AG08395 (cell line): Measurements from ENCODE around the gene CST9.
"Not testable (repeated sequence)": the region's sequence is repeated elsewhere in the genome, so short reads cannot be mapped to it uniquely, and the experiment has no call there.

Experiments used
- DNase-seq: peaks from one replicate; pipeline ENCODE4 v3.0.0; 2012; ENCODE audit warnings: mixed read lengths, low spot score

CST9 gene

DNA sequence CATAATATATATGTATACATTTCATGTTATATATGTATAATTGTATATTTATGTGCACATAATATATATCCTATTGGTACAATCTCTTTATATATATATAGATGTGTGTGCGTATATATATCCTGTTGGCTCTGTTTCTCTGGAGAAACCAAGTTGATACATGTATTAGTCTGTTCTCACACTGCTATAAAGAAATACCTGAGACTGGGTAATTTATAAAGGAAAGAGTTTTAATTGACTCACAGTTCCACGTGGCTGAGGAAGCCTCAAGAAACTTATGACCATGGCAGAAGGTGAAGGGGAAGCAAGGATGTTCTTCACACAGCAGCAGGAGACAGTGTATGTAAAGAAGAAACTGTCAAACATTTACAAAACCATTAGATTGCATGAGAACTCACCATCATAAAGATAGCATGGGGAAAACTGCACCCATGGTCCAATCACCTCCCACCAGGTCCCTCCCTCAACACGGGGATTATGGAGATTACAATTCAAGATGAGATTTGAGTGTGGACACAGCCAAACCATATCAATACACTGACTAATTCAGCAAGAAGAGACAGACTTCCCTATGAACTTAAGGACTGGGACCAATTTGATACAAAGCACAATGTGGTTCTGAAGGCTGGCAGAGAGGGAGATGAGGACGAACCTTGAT, 18.1 kb upstream of the CST9 start:
- DNase-seq: no peak

DNA sequence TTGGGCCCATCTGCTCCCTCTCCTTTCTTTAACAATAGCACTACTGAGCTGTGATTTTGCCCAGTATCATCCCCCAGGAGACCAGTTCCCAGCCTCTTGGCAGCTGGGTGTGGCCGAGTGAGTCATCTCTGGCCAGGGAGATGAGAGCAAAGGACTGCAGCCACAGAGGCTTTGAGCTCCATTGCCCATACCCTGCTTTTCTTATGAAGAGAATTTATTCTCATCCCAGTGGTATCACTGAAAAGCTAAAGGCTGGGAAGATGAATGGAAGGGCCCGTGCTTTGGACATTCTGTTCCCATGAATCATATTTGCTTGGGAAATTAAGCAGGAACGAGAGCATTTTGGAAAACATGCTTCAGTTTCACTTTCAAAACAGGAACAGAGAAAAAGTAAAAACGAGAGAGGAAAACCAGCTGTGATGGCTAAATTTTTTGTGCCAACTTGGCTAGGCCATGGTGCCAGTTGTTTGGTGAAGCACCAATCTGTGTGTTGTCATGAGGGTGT, 17.2 kb upstream of the CST9 start:
- DNase-seq: peak; percentile 95

DNA sequence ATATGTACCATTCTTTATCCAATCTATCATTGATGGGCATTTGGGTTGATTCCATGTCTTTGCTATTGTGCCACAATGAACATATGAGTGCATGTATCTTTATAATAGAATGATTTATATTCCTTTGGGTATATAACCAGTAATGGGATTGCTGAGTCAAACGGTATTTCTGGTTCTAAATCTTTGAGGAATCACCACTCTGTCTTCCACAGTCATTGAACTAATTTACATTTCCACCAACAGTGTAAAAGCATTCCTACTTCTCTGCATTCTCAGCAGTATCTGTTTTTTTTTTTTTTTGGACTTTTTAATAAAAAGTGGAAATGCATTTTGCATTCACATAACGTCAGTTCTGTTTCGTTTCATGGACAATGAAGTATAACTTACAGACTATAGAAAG, 16.7 kb upstream of the CST9 start:
- DNase-seq: not testable (repeated sequence)

DNA sequence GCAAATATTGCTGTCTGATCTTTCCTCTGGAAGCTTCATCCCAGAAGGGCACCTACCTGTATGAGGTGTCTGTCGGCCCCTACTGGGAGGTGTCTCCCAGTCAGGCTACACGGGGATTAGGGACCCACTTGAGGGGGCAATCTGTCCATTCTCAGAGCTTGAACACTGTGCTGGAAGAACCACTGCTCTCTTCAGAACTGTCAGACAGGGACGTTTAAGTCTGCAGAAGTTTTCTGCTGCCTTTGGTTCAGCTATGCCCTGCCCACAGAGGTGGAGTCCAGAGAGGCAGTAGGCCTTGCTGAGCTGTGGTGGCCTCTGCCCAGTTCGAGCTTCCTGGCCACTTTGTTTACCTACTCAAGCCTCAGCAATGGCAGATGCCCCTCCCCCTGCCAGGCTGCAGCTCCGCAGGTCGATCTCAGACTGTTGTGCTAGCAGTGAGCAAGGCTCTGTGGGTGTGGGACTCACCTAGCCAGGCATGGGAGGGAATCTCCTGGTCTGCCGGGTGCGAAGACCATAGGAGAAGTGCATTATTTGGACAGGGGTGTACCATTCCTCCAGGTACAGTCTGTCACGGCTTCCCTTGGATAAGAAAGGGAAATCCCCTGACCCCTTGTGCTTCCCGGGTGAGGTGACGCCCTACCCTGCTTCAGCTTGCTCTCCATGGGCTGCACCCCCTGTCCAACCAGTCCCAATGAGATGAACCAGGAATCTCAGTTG, 15.1 kb upstream of the CST9 start:
- not testable (repeated sequence) for DNase-seq

DNA sequence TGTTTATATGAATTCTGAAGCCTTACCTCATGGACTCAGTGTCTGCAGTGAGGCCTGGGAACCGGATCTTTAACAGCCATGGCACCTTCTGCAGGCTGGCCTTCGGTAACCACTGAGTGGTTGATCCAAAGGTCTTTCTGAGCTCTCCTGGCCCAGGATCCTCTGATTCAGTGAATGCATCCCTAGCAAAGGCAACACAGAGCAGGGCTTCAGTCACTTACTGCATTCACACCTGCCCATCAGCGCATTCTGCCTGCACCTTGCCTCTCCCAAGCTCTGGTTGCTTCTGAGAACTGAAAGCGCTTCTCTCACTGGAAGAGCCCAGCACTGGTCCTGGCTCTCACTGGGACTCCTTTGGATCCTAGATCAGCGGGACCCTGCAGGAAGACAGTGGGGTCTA, 8.4 kb upstream of the CST9 start:
- DNase-seq: no peak

DNA sequence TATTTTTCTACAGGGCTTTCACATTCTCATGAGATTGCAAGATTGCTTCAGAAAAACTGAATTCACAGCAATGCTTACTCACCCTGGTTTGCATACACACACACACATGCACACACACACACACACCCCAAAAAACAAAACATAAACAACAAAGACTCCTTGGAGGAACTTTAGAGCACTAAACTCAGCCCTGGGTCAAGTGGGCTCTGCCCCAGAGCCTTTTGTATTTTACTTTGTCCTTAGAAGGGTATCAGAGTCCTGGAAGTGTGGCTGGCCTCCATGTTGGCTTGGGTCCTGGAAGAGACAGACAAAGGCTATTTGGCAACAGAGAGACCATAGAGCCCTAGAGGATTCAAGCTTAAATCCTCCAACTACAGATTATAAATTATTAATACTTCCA, 8.0 kb upstream of the CST9 start:
- DNase-seq: no peak

DNA sequence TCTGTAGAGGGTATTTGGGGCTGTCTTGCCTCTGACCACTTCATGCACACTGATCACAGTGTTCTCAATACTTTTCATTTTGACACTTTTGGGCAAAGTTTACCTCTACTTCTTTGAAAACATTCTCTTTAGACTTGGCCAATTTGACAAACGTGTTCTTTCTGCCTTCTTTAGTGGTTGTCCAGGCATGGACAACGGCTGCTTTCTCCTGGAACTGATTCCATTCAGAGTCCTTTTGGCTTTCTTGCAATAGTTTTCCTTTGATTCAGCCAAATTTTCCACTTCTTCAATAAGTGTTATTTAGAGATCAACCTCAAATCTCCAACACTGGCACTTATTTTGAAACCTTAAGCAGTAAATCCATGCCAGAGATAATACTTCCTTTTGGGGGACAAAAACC, 6.7 kb upstream of the CST9 start:
- no peak for DNase-seq

DNA sequence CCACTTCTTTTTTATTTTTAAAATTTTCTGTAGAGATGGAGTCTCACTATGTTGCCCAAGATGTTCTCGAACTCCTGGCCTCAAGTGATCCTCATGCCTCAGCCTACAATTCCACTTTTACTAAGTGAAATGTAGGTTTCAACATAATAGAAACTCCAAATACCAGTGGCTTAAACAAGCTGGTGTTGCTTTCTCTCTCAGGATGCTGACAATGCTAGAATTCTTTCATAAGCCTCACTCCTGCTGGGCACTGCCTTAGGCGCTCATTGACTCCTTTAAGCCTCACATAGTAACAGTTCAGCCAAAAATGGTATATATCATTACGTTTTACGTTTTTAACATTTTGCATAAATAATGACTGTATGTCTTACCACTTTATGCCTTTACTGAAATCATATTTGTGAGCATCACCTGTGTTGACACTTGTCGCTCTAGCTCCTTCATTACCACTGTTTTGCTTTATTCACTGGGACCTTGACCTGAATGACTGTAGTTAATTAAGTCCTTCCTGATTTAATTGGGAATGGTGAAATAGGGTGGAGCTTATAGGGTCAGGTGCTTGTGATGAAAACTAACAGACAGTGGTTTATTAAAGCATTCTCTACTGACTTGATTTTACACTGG, 3.9 kb upstream of the CST9 start:
- DNase-seq: no peak

DNA sequence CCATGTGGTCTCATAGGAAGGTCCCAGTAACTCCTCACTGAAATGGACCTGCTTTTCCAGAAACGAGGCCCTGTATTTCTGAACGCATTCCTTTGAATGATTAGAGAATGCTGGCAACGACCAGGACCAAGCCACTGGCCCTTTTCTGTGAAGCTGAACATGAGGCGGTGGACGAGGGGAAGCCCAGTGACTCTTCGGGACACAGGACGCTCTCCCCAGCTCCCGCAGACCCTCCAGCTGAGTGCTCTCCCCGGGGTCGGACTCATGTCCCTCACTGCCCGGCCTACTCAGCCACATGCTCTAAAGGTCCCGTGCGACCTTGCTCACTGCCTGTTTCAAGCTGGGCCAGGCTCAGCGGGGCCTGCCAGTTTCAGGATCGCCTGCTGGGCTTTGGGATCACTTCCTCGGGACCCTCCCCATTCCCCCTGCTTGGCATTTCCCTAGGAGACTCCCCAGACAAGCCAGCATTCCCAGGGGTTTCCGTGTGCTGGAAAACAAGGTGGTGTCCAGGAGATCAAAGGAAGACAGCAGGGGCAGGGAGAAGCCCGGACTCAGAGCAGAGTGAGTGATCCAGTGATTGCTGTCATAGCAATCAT, 2.6 kb upstream of the CST9 start:
- no peak for DNase-seq

DNA sequence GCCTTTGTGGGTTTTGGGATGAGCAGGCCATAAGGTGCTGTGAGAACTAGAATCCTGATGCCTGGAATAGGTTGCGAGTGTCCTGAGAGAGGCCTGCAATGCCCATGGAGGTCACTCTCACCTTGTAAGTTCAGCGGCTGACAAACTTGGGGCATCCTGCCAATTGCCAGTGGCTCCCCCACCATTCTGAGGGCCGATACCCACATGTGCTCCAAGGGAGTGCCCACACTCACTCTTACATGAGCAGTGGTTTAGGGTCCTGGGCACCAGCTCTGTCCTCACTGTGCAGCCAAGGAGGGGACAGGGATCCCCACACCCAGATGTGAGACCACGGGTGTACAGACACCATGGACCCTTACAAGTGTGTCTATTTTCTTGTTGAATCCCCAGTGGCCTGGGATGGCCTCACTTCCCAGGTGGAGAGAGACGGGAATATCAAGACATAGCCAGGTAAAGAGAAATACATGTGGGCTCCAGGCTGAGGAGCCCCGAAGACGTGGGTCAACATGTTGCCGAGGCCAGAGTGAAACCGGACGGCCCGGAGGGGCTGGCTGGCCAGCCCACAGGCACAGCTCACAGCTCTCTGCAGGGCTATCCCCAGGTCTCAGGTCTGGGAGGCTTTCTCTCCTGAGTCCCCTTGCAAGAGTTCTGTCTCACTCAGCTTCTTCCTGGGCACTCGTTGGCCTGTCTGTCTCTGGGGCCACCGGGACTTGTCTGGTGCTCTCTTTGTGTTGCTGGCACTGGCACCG, 2.0 kb upstream of the CST9 start:
- no peak for DNase-seq

DNA sequence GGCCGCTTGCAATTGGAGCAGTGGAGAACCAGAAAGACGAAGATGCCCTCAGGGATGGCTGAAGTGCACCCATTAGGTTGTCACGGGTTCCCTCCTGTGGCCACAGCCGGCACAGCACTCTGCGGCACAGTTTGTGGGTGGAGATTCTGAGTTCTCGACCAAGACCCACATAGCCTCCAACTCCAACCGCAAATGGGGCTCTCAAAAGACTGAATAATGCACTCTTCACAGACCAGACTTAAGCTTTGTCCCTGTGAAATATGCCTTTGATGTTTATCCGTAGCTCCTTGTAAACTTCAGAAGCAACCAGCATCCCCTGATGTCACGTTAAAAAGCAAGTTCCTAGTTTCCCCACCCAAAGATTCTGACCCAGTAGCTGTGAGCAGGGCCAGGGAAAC, 934 bp upstream of the CST9 start:
- peak; percentile 91 for DNase-seq

DNA sequence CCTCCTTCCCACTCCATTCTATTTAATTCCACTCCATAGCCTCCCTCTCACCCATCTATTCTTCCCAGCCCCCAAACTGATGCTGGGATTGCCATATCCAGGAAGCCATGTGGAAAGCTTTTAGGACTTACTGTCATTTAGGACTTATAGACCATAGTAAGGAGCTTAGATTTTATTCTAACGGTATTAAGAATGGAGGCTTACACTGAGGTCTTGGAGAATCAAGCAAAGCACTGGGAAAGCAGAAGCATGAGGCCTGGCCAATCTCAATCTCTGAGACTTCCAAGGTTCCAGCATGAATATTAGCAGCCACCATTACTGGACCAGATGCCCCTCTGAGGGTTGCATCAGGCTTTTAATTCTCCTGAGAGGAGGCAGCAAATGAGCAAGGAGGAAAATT, 1.4 kb downstream of the CST9 start:
- DNase-seq: no peak

DNA sequence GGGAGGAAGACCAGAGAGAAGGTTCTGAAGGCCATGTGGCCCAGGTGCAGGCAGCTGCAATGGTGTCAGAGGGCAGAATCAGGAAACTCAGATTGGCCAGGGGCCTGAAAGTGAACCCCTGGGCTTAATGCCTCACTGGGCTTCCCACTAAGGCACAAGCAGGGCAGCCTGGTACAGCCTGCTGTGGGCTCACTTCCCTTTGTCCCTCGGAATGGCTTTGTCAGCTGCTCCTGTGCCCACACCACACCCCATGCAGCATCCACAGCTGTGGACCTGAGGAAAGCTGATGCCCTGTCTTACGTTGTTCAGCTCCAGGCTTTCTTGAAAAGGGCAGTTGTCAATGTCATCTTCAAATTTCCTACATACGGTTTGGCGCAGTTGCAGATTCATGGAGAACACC, 2.4 kb downstream of the CST9 start:
- DNase-seq: no peak

DNA sequence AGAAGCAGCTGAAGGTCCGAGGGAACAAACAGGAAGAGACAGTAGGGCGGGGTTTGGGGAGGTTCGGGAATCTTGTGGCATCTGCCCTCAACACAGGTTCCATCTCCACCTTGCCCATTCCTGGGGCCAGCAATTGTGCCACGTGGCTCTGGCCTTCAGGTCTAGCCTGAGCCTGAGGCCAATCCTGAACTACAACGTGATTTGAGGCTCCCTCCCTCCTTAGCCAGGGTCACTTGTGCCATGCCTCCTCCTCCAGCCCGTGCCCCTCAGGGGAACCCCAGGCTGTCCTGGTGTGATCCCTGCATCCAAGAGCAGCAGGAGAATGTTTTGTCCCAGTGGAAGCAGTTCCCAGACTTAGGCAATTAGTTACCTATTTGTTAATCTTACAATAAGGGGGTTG, 3.0 kb downstream of the CST9 start:
- DNase-seq: no peak

DNA sequence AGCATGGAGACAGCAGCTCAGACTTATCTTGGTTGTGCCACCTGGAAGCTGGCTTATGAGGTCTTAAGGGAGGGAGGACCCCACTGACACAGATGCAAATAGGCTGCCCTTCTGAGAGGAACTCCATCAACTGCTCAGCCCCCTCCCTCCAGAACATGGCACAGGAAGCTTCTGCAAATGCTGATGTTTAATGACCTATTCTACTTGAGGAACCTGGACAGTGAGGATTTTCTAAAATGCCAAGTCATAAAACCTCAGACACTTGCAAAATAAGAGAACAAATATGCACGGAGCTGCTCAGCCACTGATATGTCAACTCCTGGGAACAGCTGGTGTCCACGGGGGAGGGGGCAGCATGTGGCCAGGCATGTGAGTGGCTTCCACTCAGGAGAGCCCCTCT, 3.5 kb downstream of the CST9 start:
- no peak for DNase-seq

DNA sequence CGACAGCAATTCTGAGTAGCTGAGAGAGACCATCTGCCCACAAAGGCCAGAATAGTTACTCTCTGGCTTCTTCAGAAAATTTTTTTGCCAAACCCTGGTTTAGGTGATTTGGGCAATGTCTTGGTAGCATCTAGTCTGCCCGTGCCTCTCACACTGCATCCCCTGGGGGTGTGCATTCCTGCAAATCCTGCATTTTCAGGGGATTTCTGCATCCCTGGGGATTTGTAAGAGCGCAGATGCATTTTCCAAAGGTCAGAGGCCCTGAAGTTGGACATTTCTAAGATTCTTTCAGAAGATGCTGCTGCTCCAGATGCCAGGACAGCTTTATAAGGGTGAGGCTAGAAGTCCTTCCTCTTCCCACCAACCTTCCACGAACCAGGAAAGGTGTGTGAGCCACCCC, 4.0 kb downstream of the CST9 start:
- no peak for DNase-seq

DNA sequence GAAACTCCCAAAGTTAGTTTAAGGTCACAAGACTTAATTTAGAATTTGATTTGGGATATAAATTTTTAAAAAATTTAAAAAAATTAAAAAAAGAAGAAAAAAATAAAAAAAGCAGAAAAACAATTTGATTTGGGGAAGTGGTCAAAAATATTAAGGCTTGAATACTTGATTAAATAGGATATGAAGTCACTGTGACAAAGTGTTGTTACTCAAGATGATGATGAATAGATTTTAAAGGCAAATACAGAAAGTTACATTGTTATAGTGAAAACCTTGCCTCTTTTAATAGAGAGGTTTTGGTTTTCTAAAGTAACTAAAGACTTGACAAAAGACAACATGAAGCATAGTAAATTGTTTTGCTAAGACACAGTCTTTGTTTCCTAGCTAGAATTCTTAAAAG, 7.2 kb downstream of the CST9 start:
- DNase-seq: no peak

DNA sequence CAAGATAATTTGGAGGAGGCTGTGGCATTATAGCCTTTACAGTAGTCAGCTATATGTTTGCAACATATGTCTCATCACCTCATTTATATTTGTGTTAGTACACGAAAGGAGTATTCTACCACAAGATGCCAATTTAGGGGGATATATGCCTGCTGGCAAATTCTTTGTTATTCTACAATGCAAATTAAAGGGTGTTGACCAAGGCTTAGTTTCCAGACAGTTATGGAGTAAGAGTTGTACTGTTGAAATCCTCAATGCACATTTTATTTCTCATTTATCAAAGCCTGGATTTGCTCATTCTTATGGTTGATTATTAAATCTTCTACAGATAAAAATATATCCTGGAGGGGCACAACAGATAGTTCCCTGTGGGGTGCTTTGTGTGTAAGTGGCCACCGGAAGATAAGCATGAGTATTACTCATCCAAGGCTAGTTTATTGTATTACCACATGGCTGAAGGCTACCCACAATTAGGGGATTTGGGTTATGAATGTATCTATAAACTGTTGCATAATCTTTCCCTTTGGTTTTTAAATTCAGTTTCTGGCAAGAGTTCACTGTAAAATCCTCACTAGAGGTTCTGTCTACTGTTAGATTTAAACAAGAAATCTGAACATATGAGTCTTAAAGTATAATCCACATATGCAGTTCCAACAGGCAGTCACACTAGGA, 9.0 kb downstream of the CST9 start:
- no peak for DNase-seq

DNA sequence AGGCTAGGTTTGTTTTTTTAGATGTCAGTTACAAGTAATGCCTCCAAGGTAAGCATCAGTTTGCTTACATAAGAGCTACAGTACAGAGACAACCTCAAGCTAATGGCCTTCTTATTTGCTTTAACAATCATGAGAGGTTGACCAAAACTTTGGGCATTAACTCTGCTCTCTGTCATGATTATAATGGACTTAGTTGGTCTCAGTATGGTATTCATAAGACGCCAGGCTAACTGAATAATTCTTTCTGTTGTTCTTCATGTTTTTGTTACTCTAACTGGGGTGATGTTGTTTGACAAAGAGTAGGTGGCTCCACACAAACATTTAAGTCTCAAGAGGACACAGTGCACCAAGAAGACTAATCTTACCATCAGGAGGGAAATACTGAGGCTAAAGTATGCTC, 9.8 kb downstream of the CST9 start:
- no peak for DNase-seq

DNA sequence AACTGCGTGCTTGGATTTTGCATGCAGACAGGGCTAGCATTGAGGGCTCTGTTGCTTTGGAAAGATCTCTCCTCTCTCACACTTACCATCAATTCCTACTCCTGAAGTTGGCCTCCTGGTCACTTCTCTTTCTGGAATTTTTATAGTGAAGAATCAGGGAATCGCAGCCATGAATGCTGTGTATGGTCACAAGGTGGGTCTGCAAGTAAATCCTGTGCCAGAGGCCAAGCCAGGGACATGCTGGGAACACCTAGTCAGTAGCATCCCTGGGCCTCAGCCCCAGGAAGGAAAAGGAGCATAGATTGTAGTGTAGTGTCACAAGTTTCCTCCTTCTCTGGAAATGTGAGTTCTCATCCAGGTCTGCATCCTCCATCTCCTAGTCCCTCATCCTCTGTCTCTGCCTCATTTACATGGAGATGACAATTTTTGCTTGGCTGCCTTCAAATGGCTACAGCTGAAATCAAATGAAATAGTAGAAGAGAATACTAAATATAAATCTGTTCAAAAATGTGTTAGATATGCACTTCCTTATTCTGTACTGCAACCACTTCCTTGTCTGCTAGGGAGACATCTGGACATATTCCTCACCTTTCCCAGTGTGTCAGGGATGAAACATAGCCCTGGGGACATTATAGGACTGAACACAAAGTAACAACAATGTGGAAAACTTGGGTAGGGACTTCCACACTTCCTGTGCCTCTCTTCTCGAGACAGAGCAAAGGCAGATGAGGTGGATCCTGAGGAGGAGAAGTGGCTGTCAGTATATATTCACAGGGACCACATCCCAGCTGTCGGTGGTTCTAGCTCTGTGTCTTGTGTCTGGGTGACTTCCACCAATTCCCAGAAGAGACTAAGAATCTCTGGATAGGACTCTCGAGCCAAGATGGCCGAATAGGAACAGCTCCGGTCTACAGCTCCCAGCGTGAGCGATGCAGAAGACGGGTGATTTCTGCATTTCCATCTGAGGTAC, 17.0 kb downstream of the CST9 start:
- DNase-seq: no peak

DNA sequence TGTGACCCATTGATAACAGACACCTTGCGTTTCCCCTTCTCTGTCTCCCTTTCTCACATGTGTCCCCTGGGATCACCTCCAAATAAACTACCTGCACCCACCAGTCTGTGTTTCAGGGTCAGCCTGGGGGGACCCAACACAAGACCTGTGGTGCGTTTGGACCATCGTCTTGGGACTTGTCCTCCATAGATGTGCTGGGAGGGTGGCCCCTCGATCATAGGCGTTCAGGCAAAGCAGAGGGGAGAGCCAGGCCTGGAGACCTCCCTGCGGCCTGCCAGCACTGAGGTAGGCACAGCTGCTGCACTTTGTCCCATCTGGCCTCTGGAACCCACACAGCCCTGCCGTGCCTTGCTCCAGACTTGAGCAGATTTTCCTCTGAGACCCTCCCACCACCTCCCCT, 18.1 kb downstream of the CST9 start:
- DNase-seq: no peak
